ENCODE results near the gene MAN1C1.

The MAN1C1 gene

GRCh38 chr1:25715888-25716287 is 99.3 kb downstream of the MAN1C1 start:
- WGBS, 2 donors (ENCODE audit: extremely low coverage in 2 of 2, insufficient read length in 2 of 2, insufficient replicate concordance in 1 of 2): no CpG with 5 or more reads among the region's 5 CpGs
- H3K9me3 ChIP-seq (replicated peaks in 1 of 2; ENCODE audit: control insufficient read depth in 2 of 2, insufficient read depth in 1 of 2, low read depth in 1 of 2, low read length in 2 of 2): no peaks in the 10 kb centered on the region
- H2BK12ac ChIP-seq (ENCODE audit: low read length): no peak overlapping the region
- no peak overlapping the region for H3K4me2 ChIP-seq (ENCODE audit: insufficient read depth, low read length, poor library complexity, severe bottlenecking)
- H3K27ac ChIP-seq (replicated peaks; ENCODE audit: low read length): no peak overlapping the region
- H4K91ac ChIP-seq (ENCODE audit: low read depth, low read length, poor library complexity): no peak overlapping the region
- no peak overlapping the region for H3K4me3 ChIP-seq (ENCODE audit: low read length in 2 of 2)
- H3K18ac ChIP-seq (ENCODE audit: low read length): no peak overlapping the region
- no peak overlapping the region for H3K14ac ChIP-seq (ENCODE audit: low read length)
- no peaks in the 10 kb centered on the region for H3K79me1 ChIP-seq (ENCODE audit: low read depth, low read length)
- no peak overlapping the region for H2AK5ac ChIP-seq (ENCODE audit: low read depth, low read length)
- no peak overlapping the region for H3K9ac ChIP-seq (ENCODE audit: low read depth, low read length, poor library complexity)
- H2BK120ac ChIP-seq (ENCODE audit: low read depth, low read length): no peak overlapping the region
- no peak for DNase-seq (ENCODE audit: low spot score)
- no peaks in the 10 kb centered on the region for H3K27me3 ChIP-seq (ENCODE audit: control insufficient read depth in 3 of 3, insufficient read depth in 3 of 3, low read depth in 1 of 3, low read length in 3 of 3)
- no peak overlapping the region for H2AFZ ChIP-seq (ENCODE audit: low read length)
- no peaks in the 10 kb centered on the region for H3K4me1 ChIP-seq (ENCODE audit: control insufficient read depth in 2 of 2, insufficient read depth in 1 of 2, low read depth in 1 of 2, low read length in 2 of 2)
- H4K8ac ChIP-seq (ENCODE audit: low read depth, low read length): no peak overlapping the region
- H3K4ac ChIP-seq (ENCODE audit: low read length): no peak overlapping the region
- H3K23ac ChIP-seq (ENCODE audit: low read depth, low read length, poor library complexity): no peak overlapping the region
- H2BK15ac ChIP-seq (ENCODE audit: low read length): no peak overlapping the region
- no peaks in the 10 kb centered on the region for H3K36me3 ChIP-seq (replicated peaks in 1 of 2; ENCODE audit: control insufficient read depth in 2 of 2, insufficient read depth in 2 of 2, low read length in 2 of 2)
- no peak overlapping the region for H2BK5ac ChIP-seq (ENCODE audit: low read length)

- no CpG with 5 or more reads among the region's 5 CpGs for WGBS, 2 donors (ENCODE audit: extremely low coverage in 2 of 2, insufficient read length in 2 of 2, insufficient replicate concordance in 1 of 2)
- Histone ChIP-seq H3K4ac (ENCODE audit: low read length) (no peak overlapping the region), H3K4me1 (ENCODE audit: control insufficient read depth in 2 of 2, insufficient read depth in 1 of 2, low read depth in 1 of 2, low read length in 2 of 2) (no peaks in the 10 kb centered on the region), H3K14ac (ENCODE audit: low read length) (no peak overlapping the region), H2AK5ac (ENCODE audit: low read depth, low read length) (no peak overlapping the region), H2BK12ac (ENCODE audit: low read length) (no peak overlapping the region), H3K27ac (replicated peaks; ENCODE audit: low read length) (no peak overlapping the region), H2BK120ac (ENCODE audit: low read depth, low read length) (no peak overlapping the region), H2AFZ (ENCODE audit: low read length) (no peak overlapping the region), H2BK15ac (ENCODE audit: low read length) (no peak overlapping the region), H3K4me2 (ENCODE audit: insufficient read depth, low read length, poor library complexity, severe bottlenecking) (no peak overlapping the region), H3K18ac (ENCODE audit: low read length) (no peak overlapping the region), H3K9ac (ENCODE audit: low read depth, low read length, poor library complexity) (no peak overlapping the region), H4K91ac (ENCODE audit: low read depth, low read length, poor library complexity) (no peak overlapping the region), H4K8ac (ENCODE audit: low read depth, low read length) (no peak overlapping the region), H3K9me3 (replicated peaks in 1 of 2; ENCODE audit: control insufficient read depth in 2 of 2, insufficient read depth in 1 of 2, low read depth in 1 of 2, low read length in 2 of 2) (no peaks in the 10 kb centered on the region), H2BK5ac (ENCODE audit: low read length) (no peak overlapping the region), H3K36me3 (replicated peaks in 1 of 2; ENCODE audit: control insufficient read depth in 2 of 2, insufficient read depth in 2 of 2, low read length in 2 of 2) (no peaks in the 10 kb centered on the region), H3K4me3 (ENCODE audit: low read length in 2 of 2) (no peak overlapping the region), H3K27me3 (ENCODE audit: control insufficient read depth in 3 of 3, insufficient read depth in 3 of 3, low read depth in 1 of 3, low read length in 3 of 3) (no peaks in the 10 kb centered on the region), H3K79me1 (ENCODE audit: low read depth, low read length) (no peaks in the 10 kb centered on the region), H3K23ac (ENCODE audit: low read depth, low read length, poor library complexity) (no peak overlapping the region)
- no peak for DNase-seq (ENCODE audit: low spot score)
These were observed 99.7 kb downstream of the MAN1C1 start for GRCh38 chr1:25716320-25716719.

- DNase-seq (ENCODE audit: low spot score): no peak
- no peak overlapping the region for H3K18ac ChIP-seq (ENCODE audit: low read length)
- no peak overlapping the region for H2BK15ac ChIP-seq (ENCODE audit: low read length)
- no peaks in the 10 kb centered on the region for H3K4me1 ChIP-seq (ENCODE audit: control insufficient read depth in 2 of 2, insufficient read depth in 1 of 2, low read depth in 1 of 2, low read length in 2 of 2)
- no peak overlapping the region for H3K4ac ChIP-seq (ENCODE audit: low read length)
- H3K14ac ChIP-seq (ENCODE audit: low read length): no peak overlapping the region
- no peak overlapping the region for H2AFZ ChIP-seq (ENCODE audit: low read length)
- no peak overlapping the region for H2BK120ac ChIP-seq (ENCODE audit: low read depth, low read length)
- H2AK5ac ChIP-seq (ENCODE audit: low read depth, low read length): no peak overlapping the region
- no peak overlapping the region for H3K9ac ChIP-seq (ENCODE audit: low read depth, low read length, poor library complexity)
- H3K9me3 ChIP-seq (replicated peaks in 1 of 2; ENCODE audit: control insufficient read depth in 2 of 2, insufficient read depth in 1 of 2, low read depth in 1 of 2, low read length in 2 of 2): no peaks in the 10 kb centered on the region
- no peak overlapping the region for H3K4me2 ChIP-seq (ENCODE audit: insufficient read depth, low read length, poor library complexity, severe bottlenecking)
- H4K91ac ChIP-seq (ENCODE audit: low read depth, low read length, poor library complexity): no peak overlapping the region
- no peaks in the 10 kb centered on the region for H3K79me1 ChIP-seq (ENCODE audit: low read depth, low read length)
- H3K36me3 ChIP-seq (replicated peaks in 1 of 2; ENCODE audit: control insufficient read depth in 2 of 2, insufficient read depth in 2 of 2, low read length in 2 of 2): no peaks in the 10 kb centered on the region
- H4K8ac ChIP-seq (ENCODE audit: low read depth, low read length): no peak overlapping the region
- no peaks in the 10 kb centered on the region for H3K27me3 ChIP-seq (ENCODE audit: control insufficient read depth in 3 of 3, insufficient read depth in 3 of 3, low read depth in 1 of 3, low read length in 3 of 3)
- WGBS, 2 donors (ENCODE audit: extremely low coverage in 2 of 2, insufficient read length in 2 of 2, insufficient replicate concordance in 1 of 2): no CpG with 5 or more reads among the region's 2 CpGs
- H2BK5ac ChIP-seq (ENCODE audit: low read length): no peak overlapping the region
- H3K23ac ChIP-seq (ENCODE audit: low read depth, low read length, poor library complexity): no peak overlapping the region
- no peak overlapping the region for H2BK12ac ChIP-seq (ENCODE audit: low read length)
- H3K27ac ChIP-seq (replicated peaks; ENCODE audit: low read length): no peak overlapping the region
- no peak overlapping the region for H3K4me3 ChIP-seq (ENCODE audit: low read length in 2 of 2)
These were observed 102.1 kb downstream of the MAN1C1 start for GRCh38 chr1:25718732-25719131.

- Histone ChIP-seq H2BK120ac (ENCODE audit: low read depth, low read length) (no peak overlapping the region), H3K27me3 (ENCODE audit: control insufficient read depth in 3 of 3, insufficient read depth in 3 of 3, low read depth in 1 of 3, low read length in 3 of 3) (no peaks in the 10 kb centered on the region), H2BK15ac (ENCODE audit: low read length) (no peak overlapping the region), H2AK5ac (ENCODE audit: low read depth, low read length) (no peak overlapping the region), H4K8ac (ENCODE audit: low read depth, low read length) (no peak overlapping the region), H3K9me3 (replicated peaks in 1 of 2; ENCODE audit: control insufficient read depth in 2 of 2, insufficient read depth in 1 of 2, low read depth in 1 of 2, low read length in 2 of 2) (no peaks in the 10 kb centered on the region), H3K18ac (ENCODE audit: low read length) (no peak overlapping the region), H4K91ac (ENCODE audit: low read depth, low read length, poor library complexity) (no peak overlapping the region), H3K4ac (ENCODE audit: low read length) (no peak overlapping the region), H3K23ac (ENCODE audit: low read depth, low read length, poor library complexity) (no peak overlapping the region), H3K4me3 (ENCODE audit: low read length in 2 of 2) (no peak overlapping the region), H3K79me1 (ENCODE audit: low read depth, low read length) (no peaks in the 10 kb centered on the region), H3K27ac (replicated peaks; ENCODE audit: low read length) (no peak overlapping the region), H3K9ac (ENCODE audit: low read depth, low read length, poor library complexity) (no peak overlapping the region), H2BK5ac (ENCODE audit: low read length) (no peak overlapping the region), H3K4me1 (ENCODE audit: control insufficient read depth in 2 of 2, insufficient read depth in 1 of 2, low read depth in 1 of 2, low read length in 2 of 2) (peaks cover 2 to 12% of the 10 kb centered on the region in 2 donors), H3K36me3 (replicated peaks in 1 of 2; ENCODE audit: control insufficient read depth in 2 of 2, insufficient read depth in 2 of 2, low read length in 2 of 2) (no peaks in the 10 kb centered on the region), H2AFZ (ENCODE audit: low read length) (no peak overlapping the region), H3K14ac (ENCODE audit: low read length) (no peak overlapping the region), H2BK12ac (ENCODE audit: low read length) (no peak overlapping the region), H3K4me2 (ENCODE audit: insufficient read depth, low read length, poor library complexity, severe bottlenecking) (no peak overlapping the region)
- no peak for DNase-seq (ENCODE audit: low spot score)
- WGBS, 2 donors (ENCODE audit: extremely low coverage in 2 of 2, insufficient read length in 2 of 2, insufficient replicate concordance in 1 of 2): no CpG with 5 or more reads among the region's 5 CpGs
These were observed 104.0 kb downstream of the MAN1C1 start for GRCh38 chr1:25720624-25721023.
